GM19468 (cell line): Measurements from ENCODE around the gene AP5Z1.
A peak's percentile ranks its signal among the peaks of the same experiment; 100 is the strongest.

ENCODE experiments used
- ATAC-seq: cut with Tn5 transposase; IDR thresholded peaks from one replicate; pipeline ENCODE4 v1.9.1; 2021; ENCODE audit warnings: mild to moderate bottlenecking, moderate library complexity, moderate number of reproducible peaks; ENCODE audit not compliant: unreplicated experiment; ENCODE audit errors: extremely low read depth

Gene AP5Z1

DNA sequence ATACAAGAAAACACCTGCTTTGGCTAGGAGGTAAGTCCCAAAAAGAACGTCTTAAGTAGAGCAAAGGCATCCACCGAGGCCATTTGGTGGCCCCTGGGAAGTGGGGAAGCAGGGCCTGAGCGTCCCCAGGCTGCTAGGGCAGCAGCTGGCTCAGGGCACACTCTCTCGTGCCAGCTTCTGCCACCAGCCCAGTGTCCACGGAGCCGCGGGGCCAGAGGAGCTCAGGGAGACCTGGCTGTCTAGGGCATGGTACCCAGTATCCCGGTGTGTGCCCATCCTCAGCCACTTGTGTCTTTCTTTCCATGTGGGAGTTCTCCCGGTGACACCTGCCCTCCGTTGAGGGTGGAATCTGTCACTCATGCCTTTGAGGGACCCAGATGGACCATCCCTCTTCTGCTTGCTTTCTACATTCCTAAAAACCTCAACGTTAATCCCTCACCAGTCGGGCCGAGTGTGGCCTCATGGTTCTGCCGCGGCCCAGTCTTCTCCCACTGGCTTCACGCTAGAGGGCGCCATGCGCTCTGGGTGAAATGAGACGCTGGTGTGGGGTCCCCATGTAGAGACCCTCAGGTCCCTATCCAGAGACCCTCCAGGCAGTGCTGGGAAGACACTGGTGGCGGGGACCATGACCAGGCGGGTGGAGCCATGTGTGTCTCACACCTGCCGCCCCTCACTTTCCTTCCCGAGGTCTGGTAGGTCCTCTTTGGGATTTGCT lies 9.5 kb upstream of the AP5Z1 start:
- no peak for ATAC-seq

DNA sequence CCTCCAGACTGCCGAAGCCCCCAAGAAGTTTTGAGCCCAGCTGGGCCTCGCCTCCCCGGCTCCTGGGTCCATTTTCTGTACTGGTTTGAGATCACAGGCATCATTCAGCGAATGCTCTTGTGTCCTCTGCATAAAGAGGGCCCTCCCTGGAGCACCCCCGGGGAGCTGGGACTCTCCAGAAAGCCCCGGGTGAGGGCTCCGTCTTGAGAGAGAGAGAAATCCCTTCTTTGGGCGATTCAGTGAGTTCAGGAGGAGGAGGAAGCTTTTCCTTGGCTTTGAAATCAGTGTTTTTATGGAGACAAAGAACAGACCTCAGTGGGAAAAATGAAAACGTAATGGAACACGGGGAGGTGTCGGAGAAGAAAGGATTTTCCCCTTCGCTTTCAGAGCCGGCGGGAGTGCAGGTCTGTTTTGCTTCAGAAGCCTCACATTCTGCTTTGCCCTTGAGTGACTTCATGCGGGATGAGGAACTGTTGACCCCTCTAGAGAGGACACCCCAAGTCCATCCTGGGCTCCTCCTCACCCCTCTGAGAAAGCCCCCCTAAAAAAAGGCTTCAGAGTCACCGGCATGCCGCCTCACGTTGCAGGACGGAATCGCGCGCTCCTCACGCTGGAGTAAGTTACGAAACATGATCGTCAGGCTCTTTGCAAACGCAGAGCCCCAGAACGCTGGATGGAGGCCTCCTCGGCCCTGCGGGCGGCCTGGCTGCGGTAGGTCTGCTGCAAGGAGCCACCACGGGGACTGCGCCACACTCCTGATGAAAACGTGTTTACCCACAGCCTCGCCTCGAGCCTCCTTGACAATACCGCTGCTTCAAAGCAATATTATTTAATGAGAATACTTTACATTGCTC lies 8.5 kb upstream of the AP5Z1 start:
- ATAC-seq: no peak

DNA sequence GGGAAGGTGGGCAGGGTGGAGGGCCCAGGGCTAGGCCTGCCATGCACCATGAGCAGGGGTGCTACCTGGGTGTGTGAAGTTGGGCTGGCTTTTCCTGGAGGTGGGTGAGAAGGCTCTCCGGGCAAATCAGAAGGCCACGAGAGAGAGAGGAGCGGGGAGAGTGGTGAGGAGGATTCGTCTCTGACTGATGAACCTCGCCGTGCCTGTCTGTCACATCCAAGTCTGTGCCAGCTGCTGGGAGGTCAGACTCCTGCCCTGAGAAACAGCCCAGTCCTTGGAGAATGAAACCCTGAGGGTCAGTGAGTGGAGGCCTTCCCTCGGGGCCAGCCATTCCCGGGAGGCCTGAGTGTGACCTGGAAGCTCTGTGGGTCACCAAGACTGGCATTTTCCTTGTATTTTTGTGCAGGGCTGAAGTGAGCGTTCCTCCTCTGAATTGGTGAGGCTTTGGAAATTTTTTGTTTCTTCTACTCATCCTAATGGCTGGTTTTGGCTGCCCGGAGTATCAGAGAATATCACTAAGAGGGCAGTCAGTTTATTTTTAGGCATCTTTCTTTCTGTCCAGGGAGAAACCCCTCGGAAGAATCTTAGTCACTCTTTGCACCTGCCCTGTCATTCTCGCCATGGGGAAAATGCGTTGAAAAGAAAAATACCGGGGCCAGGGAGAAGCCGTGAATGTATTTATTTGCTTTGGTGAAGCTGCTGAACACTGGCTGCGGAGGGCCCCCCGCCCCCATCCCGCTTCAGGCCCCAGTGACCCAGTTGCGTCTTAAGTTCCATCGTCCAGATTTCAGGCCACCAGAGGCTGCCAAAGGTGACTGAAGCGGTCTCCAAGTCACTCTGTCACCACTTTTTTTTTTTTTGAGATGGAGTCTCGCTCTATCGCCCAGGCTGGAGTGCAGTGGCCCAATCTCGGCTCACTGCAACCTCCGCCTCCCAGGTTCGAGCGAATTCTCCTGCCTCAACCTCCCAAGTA lies 6.5 kb upstream of the AP5Z1 start:
- ATAC-seq: no peak

DNA sequence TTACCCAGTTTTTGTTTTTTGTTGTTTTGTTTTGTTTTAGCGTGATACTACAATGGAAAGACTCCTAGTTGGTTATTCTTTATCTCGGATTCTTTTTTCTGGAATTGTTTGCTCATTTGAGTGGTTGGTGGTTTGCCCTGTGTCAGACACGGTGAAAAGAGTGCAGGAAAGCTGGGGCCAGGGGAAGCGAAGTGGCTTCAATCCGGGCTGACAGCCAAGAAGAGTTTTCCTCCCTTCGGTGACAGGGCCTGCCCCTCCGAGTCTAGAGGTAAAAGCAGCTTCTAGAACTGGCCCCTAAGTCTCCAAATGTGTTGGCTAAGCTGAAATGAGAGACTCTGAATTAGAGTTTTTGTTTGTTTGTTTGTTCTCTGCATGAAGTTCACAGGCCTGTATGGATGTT lies 5.7 kb upstream of the AP5Z1 start:
- ATAC-seq: no peak

GRCh38 chr7:4770886-4771285 lies 4.5 kb upstream of the AP5Z1 start:
- no peak for ATAC-seq

DNA sequence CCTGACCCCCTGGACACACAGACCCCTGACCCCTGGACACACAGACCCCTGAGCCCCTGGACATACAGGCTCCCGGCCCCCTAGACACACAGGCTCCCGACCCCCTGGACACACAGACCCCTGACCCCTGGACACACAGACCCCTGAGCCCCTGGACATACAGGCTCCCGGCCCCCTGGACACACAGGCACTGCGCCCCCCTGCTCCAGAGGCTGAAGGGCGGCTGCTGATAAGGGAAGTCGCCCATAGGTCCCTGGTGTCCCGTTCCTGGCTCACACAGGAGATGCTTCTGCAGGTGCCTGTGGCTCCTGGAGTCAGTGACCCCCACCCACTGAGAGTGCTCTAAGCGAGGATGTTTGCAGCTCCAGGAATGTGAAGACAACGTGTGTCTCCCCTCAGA lies 3.7 kb upstream of the AP5Z1 start:
- no peak for ATAC-seq

- no peak for ATAC-seq
These were observed 3.1 kb upstream of the AP5Z1 start for GRCh38 chr7:4772306-4772705.

GRCh38 chr7:4774007-4774406 lies 1.4 kb upstream of the AP5Z1 start:
- ATAC-seq: no peak

DNA sequence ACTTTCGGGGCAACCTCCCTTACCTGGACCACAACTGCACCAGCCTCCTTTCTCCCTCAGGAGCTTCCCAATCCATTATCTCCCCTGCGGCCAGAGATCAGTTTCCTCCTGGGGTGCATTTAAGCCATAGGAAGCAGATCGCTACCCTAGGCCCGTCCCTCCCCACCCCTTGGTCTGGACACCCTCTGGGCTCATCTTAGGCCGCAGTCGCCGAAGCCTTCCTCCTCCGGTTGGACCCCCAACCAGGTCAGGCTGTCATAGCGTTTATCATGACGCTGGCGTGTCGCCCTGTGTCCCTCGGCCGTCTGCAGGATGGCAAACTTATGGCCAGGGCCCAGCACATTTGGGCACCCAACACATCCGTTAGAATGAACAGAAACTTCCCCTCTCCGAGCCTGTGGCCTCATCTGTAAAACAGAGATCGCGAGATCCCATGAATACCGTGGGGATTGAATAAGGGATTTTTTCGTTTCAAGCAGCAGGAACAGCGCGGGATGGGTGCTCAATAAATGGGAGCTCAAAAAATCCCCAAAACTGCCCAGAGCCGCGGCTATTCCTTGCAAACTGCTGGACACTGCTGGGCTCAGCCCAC lies 669 bp upstream of the AP5Z1 start:
- ATAC-seq: peak; percentile 8

- ATAC-seq: no peak
These were observed 613 bp downstream of the AP5Z1 start for GRCh38 chr7:4775848-4776623.

- no peak for ATAC-seq
These were observed 3.7 kb downstream of the AP5Z1 start for GRCh38 chr7:4779118-4779517.

DNA sequence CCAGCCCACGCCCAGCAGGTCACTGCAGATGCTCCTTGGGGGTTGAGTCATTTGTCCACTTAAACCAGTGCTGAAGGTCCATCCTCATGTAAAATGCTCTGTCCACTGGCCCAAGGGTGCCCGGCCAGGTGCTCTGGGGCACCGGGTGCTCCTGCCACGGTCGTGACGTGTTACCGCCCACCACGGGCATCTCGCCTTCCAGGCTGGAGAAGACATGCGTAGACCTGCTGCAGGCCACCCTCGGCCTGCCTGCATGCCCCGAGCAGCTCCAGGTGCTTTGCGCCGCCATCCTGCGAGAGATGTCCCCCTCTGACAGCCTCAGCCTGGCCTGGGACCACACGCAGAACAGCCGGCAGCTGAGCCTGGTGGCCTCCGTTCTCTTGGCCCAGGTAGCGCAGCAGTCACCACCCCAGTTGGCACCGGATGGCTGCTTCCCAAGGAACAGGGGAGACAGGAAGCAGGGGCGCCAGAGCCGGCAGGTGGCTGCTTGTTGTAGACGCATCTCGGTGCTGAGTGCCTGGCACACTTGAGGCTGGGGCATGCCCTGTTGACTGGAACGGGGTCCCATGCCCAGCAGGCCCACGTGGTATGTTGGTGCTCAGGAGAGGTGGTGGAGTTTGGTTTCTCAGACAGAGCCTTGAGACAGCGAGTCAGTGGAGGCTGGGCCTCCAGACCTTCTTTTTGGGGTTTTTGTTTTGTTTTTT lies 6.1 kb downstream of the AP5Z1 start:
- no peak for ATAC-seq

DNA sequence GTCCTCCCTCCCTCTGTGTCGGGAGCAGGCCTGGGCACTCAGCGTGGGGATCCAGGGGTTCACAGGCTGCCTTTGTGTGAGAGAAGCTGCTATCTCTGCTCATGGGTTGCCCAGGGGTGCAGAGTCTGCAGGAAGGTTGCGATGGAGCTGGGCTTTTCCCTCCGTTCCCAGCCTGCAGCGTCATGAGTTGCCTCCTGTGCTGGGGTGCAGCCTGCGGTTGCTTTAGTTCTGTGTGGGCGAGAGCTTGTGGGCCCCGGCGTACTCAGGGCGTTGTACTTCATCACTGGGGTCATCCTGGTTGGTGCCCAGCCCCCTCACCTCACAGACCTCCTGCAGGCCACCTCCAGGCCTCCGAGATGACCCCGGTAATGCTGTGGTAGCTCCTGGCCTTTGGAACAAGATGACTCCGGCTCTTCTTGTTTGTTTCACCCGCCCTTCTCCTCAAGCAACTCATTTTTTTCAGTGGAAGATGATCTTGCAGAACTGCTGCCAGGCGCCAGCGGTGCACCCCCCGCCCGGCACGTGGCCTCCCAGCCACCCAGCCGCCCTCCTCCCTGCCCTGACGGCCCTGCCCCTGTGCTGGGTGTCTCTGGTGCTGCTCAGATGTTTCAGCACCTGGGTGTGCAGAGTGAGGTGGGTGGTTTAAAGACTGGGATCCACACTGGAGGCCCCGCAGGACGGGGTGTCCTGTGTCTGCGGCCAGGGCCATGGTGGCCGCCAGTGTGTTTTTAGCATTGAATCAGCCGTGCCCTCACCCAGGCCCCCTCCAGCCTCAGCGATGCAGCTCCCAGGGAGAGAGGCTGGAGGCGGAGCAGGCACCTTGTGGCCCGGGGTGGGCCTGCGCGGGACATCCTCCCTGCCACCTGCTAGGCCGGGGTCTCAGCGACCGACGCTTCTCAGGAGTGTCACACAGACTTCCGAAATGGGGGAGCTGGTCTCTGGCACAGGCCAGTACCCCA lies 7.2 kb downstream of the AP5Z1 start:
- no peak for ATAC-seq

- ATAC-seq: no peak
These were observed 7.8 kb downstream of the AP5Z1 start for GRCh38 chr7:4783292-4783652.

DNA sequence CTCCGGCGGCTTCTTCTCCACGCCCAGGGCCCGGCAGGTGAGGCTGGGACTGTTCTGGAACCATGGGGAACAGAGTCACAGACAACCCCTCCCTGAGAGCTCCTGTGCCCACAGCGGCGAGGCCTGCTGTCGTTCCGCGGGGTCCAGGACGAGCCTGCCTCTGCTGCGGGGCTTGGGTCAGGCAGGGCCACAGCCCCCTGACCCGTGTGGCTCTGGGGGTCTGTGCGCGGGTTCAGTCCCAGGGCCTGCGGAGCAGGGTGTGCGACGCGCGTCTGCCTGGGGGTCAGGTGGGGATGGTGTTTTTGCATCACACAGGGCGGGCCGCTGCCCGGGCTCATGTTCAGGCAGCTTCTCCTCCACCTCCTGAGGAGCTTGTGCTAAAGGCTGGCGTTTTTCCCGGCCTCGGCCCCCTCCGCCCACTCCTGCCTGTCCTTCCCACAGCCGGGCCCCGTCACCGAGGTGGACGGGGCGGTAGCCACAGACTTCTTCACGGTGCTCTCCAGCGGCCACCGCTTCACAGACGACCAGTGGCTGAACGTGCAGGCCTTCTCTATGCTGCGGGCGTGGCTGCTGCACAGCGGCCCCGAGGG lies 8.4 kb downstream of the AP5Z1 start:
- ATAC-seq: no peak

DNA sequence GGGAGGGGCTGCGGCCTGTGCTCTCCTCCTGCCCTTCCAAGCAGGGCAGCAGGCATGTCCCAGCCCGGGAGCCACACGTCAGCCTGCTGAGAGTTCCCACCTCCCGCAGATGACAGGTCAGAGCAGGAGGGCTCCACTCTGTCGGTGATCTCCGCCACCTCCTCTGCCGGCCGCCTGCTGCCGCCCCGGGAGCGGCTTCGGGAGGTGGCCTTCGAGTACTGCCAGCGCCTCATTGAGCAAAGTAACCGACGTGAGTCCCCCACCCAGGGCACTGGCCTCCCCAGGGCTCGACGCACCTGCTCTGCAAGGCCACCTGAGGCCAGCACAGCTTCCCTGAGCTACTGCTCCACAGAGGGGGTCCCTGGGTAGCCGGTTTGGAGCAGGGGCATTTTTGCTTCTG lies 9.4 kb downstream of the AP5Z1 start:
- no peak for ATAC-seq

- no peak for ATAC-seq
These were observed 9.9 kb downstream of the AP5Z1 start for GRCh38 chr7:4785371-4785770.
